ENCODE results near the gene UGGT2.

- TF ChIP-seq, protein P1, sequence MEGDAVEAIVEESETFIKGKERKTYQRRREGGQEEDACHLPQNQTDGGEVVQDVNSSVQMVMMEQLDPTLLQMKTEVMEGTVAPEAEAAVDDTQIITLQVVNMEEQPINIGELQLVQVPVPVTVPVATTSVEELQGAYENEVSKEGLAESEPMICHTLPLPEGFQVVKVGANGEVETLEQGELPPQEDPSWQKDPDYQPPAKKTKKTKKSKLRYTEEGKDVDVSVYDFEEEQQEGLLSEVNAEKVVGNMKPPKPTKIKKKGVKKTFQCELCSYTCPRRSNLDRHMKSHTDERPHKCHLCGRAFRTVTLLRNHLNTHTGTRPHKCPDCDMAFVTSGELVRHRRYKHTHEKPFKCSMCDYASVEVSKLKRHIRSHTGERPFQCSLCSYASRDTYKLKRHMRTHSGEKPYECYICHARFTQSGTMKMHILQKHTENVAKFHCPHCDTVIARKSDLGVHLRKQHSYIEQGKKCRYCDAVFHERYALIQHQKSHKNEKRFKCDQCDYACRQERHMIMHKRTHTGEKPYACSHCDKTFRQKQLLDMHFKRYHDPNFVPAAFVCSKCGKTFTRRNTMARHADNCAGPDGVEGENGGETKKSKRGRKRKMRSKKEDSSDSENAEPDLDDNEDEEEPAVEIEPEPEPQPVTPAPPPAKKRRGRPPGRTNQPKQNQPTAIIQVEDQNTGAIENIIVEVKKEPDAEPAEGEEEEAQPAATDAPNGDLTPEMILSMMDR (IDR thresholded peaks at IDR 0.05), result no peak
- no peak for TF ChIP-seq POLR2A (IDR thresholded peaks at IDR 0.05)
- TF ChIP-seq EP300 (IDR thresholded peaks at IDR 0.05; ENCODE audit: low read depth), result no peak
Measured at GRCh38 chr13:95920485-95920884, 132.7 kb downstream of the UGGT2 start.
